Measurements from ENCODE around the gene XG. TPM values are rescaled to one million over a fixed set of nuclear protein-coding genes. Genes with fewer than 3 reads are reported as not detected.

Gene XG
- total RNA-seq, 1 experiment from 2014 or later, result 0.06 TPM

Other genes starting within 250 kb of the XG start
- 282 and 322 TPM in 2 replicates for gene CD99, start 60.7 kb upstream of the XG start, total RNA-seq (2014; rRNA removed)
- 2.4 and 3.1 TPM in 2 replicates for gene GYG2, start 76.9 kb downstream of the XG start, total RNA-seq (2014; rRNA removed)
- 13.9 and 16.0 TPM in 2 replicates for gene ARSD, start 177.3 kb downstream of the XG start, total RNA-seq (2014; rRNA removed)

Measured in LHCN-M2 (cell line).